Neural progenitor cell (in vitro differentiated cells): ENCODE results near the gene TGFB1I1. TPM values are rescaled to one million over a fixed set of nuclear protein-coding genes. Genes with fewer than 3 reads are reported as not detected.

Experiments used
- DNase-seq: peaks from one replicate; pipeline ENCODE4 v3.0.0-alpha.2; 2016; ENCODE audit warnings: low spot score
- H2AFZ ChIP-seq: fragments of 200-600 bp; sonication (generic); replicated peaks from 2 replicates; pipeline ENCODE4 v1.6.1; 2016; ENCODE audit warnings: antibody characterized with exemption
- H3F3A ChIP-seq: fragments of 200-600 bp; sonication (generic); 2 replicates; pipeline ENCODE4 v1.6.1; 2016; ENCODE audit warnings: antibody characterized with exemption, low read depth
- H3K27ac ChIP-seq: fragments of 200-600 bp; sonication (generic); 2 replicates; pipeline ENCODE4 v1.5.1; 2016; ENCODE audit warnings: mild to moderate bottlenecking
- H3K27me3 ChIP-seq: fragments of 200-600 bp; sonication (generic); 2 replicates; pipeline ENCODE4 v1.6.1; 2016; ENCODE audit warnings: mild to moderate bottlenecking, moderate library complexity
- H3K36me3 ChIP-seq: fragments of 200-600 bp; sonication (generic); 2 replicates; pipeline ENCODE4 v1.5.1; 2016
- H3K4me1 ChIP-seq: fragments of 200-600 bp; sonication (generic); 2 replicates; pipeline ENCODE4 v1.6.1; 2016; ENCODE audit warnings: mixed run types
- H3K4me2 ChIP-seq: fragments of 200-600 bp; sonication (generic); 2 replicates; pipeline ENCODE4 v1.6.1; 2016
- H3K4me3 ChIP-seq: fragments of 200-600 bp; sonication (generic); 2 replicates; pipeline ENCODE4 v1.5.1; 2016
- H3K79me2 ChIP-seq: fragments of 200-600 bp; sonication (generic); 2 replicates; pipeline ENCODE4 v1.6.1; 2016; ENCODE audit warnings: low read depth
- H3K9ac ChIP-seq: fragments of 200-600 bp; sonication (generic); 2 replicates; pipeline ENCODE4 v1.6.1; 2016
- H3K9me3 ChIP-seq: fragments of 200-600 bp; sonication (generic); 2 replicates; pipeline ENCODE4 v1.5.1; 2016; ENCODE audit warnings: low read depth
- H4K20me1 ChIP-seq: fragments of 200-600 bp; sonication (generic); 2 replicates; pipeline ENCODE4 v1.6.1; 2016; ENCODE audit warnings: low read depth
- H3K27ac Mint-ChIP-seq: 3 replicates; pipeline ENCODE4 v1.8.0; 2021; ENCODE audit warnings: mixed read lengths
- H3K27me3 Mint-ChIP-seq: 2 replicates; pipeline ENCODE4 v1.8.0; 2022; ENCODE audit warnings: low read depth, mild to moderate bottlenecking, inconsistent platforms, moderate library complexity, mixed read lengths; ENCODE audit not compliant: insufficient read depth
- H3K36me3 Mint-ChIP-seq: 3 replicates; pipeline ENCODE4 v1.8.0; 2021; ENCODE audit warnings: mixed read lengths
- H3K4me1 Mint-ChIP-seq: 3 replicates; pipeline ENCODE4 v1.8.0; 2021; ENCODE audit warnings: mixed read lengths
- H3K4me3 Mint-ChIP-seq: 3 replicates; pipeline ENCODE4 v1.8.0; 2021; ENCODE audit warnings: mild to moderate bottlenecking, moderate library complexity, mixed read lengths
- H3K9me3 Mint-ChIP-seq: 3 replicates; pipeline ENCODE4 v1.8.0; 2020; ENCODE audit warnings: mixed read lengths
- EZH2 ChIP-seq: fragments of 200-600 bp; sonication (generic); IDR thresholded peaks from 2 replicates; pipeline ENCODE4 v1.6.1; 2017; ENCODE audit warnings: antibody characterized with exemption, mild to moderate bottlenecking, moderate library complexity
- EZH2phosphoT487 ChIP-seq: fragments of 200-600 bp; sonication (generic); IDR thresholded peaks from 2 replicates; pipeline ENCODE4 v1.6.1; 2017; ENCODE audit warnings: antibody characterized with exemption
- total RNA-seq: library from RNA; depleted of rRNA; stranded (reverse); fragments of >200 nt; gene quantifications from 2 replicates; pipeline ENCODE4 v1.2.3, GENCODE V29; 2015; ENCODE audit warnings: low replicate concordance
- TF ChIP-seq, protein P1 (sequence below): fragments of 200-600 bp; sonication (generic); IDR thresholded peaks from 2 replicates; pipeline ENCODE4 v1.5.1; 2017; ENCODE audit warnings: antibody characterized with exemption, mild to moderate bottlenecking

The TGFB1I1 gene
- total RNA-seq, 1 donor from 2014 or later, result not detected

DNA sequence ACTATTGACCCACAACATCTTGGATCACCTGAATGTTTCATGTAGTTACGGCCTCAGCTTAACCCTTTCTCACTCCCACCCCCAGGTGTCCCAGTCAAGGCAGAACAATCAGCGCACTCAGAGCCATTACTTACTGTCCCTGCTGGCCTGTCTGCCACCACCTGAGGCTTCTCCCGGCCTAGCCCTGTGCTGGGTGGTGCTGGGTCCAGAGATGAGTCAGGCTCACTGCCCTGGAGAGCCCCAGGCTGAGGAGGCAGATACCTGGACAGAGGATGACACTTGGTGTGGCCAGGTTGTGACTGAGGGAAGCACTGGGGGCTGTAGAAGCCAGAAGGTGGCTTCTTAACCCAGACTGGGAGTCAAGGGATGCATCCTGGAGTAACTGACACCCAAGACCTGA is 7.0 kb downstream of the TGFB1I1 start:
- Mint-ChIP-seq H3K4me3 (peak overlapping the region; percentile 43), H3K27ac (no peak overlapping the region), H3K4me1 (peaks cover 12% of the 10 kb centered on the region), H3K9me3 (no peaks in the 10 kb centered on the region), H3K27me3 (peaks cover 42% of the 10 kb centered on the region), H3K36me3 (peaks cover 4% of the 10 kb centered on the region)
- H4K20me1 ChIP-seq, result peaks cover 19% of the 10 kb centered on the region
- no peak overlapping the region for H3K9ac ChIP-seq
- DNase-seq, result no peak
- H3K4me1 ChIP-seq, result no peaks in the 10 kb centered on the region
- no peak overlapping the region for H2AFZ ChIP-seq
- no peak overlapping the region for H3K4me2 ChIP-seq
- no peak overlapping the region for H3K4me3 ChIP-seq
- TF ChIP-seq EZH2phosphoT487 (no peak), EZH2 (no peak)
- TF ChIP-seq, protein P1, sequence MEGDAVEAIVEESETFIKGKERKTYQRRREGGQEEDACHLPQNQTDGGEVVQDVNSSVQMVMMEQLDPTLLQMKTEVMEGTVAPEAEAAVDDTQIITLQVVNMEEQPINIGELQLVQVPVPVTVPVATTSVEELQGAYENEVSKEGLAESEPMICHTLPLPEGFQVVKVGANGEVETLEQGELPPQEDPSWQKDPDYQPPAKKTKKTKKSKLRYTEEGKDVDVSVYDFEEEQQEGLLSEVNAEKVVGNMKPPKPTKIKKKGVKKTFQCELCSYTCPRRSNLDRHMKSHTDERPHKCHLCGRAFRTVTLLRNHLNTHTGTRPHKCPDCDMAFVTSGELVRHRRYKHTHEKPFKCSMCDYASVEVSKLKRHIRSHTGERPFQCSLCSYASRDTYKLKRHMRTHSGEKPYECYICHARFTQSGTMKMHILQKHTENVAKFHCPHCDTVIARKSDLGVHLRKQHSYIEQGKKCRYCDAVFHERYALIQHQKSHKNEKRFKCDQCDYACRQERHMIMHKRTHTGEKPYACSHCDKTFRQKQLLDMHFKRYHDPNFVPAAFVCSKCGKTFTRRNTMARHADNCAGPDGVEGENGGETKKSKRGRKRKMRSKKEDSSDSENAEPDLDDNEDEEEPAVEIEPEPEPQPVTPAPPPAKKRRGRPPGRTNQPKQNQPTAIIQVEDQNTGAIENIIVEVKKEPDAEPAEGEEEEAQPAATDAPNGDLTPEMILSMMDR, result no peak
- no peaks in the 10 kb centered on the region for H3K36me3 ChIP-seq
- no peaks in the 10 kb centered on the region for H3K79me2 ChIP-seq
- peaks cover 100% of the 10 kb centered on the region for H3K27me3 ChIP-seq
- H3K27ac ChIP-seq, result no peak overlapping the region
- no peaks in the 10 kb centered on the region for H3K9me3 ChIP-seq
- H3F3A ChIP-seq, result peaks cover 7% of the 10 kb centered on the region

DNA sequence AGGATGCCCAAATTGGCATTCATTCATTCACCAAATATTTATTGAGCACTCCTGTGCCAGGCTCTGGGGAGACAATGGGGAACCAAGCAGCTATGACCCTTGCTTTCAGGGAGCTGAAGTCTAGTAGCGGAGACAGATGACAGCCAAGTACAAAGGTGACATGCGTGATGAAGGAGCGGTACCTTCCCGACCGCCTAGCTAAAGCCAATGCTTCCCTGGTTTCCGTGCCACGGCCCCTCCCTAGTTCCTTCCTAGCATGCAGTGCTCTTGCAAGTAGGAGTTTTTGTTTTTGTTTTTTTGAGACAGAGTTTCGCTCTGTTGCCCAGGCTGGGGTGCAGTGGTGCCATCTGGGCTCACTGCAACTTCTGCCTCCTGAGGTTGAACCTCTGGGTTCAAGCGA is 7.8 kb downstream of the TGFB1I1 start:
- Histone ChIP-seq H3K79me2 (no peaks in the 10 kb centered on the region), H3K9me3 (no peaks in the 10 kb centered on the region), H3K4me1 (no peaks in the 10 kb centered on the region), H4K20me1 (peaks cover 19% of the 10 kb centered on the region), H3K27me3 (peaks cover 100% of the 10 kb centered on the region), H3K9ac (no peak overlapping the region), H3F3A (peaks cover 7% of the 10 kb centered on the region), H3K36me3 (no peaks in the 10 kb centered on the region), H3K27ac (no peak overlapping the region), H2AFZ (no peak overlapping the region), H3K4me2 (no peak overlapping the region), H3K4me3 (no peak overlapping the region)
- TF ChIP-seq EZH2phosphoT487, result no peak
- TF ChIP-seq, protein P1, result no peak
- TF ChIP-seq EZH2, result no peak
- Mint-ChIP-seq H3K4me3 (no peak overlapping the region), H3K27ac (no peak overlapping the region), H3K9me3 (no peaks in the 10 kb centered on the region), H3K27me3 (peaks cover 46% of the 10 kb centered on the region), H3K36me3 (peaks cover 3% of the 10 kb centered on the region), H3K4me1 (peaks cover 12% of the 10 kb centered on the region)
- DNase-seq, result no peak

DNA sequence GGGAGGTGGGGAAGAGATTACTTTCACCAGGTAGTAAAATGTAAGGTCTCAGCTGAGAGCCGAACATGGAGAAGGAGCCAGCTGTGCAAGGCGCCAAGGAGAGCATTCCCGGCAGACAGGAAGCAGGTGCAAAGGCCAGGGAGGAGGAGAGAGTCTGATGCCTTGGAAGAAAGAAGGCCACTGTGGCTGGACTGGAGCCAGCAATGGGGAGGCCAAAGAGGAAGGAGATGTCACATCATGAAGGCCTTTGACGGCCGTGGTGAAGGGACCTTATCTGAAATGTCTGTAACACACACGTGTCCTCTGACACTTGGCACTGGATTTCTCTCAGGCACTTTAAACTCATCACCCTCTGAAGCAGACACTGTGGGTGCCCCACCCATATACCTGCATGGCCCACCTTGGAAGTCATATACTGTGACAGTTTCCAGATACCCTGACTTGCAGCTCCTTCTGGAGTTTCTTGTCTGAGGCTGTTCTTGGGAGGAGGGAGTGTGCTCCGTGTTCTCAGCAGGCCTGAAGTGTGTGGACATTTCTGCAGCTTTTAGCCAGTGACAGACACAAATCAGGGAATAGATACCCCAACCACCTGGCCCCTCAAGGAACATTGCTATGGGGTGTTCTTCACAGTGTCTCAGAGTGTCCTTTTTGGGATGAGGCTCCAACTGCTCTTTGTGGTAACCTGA is 9.0 kb downstream of the TGFB1I1 start:
- no peaks in the 10 kb centered on the region for H3K36me3 Mint-ChIP-seq
- H3K9me3 Mint-ChIP-seq, result no peaks in the 10 kb centered on the region
- DNase-seq, result no peak
- H3K27ac Mint-ChIP-seq, result no peak overlapping the region
- Histone ChIP-seq H2AFZ (no peak overlapping the region), H3K4me3 (no peak overlapping the region), H3K27ac (no peak overlapping the region), H3K9ac (no peak overlapping the region), H3K79me2 (no peaks in the 10 kb centered on the region), H3F3A (peaks cover 7% of the 10 kb centered on the region), H3K9me3 (no peaks in the 10 kb centered on the region), H3K27me3 (peaks cover 100% of the 10 kb centered on the region), H4K20me1 (peaks cover 13% of the 10 kb centered on the region), H3K4me2 (no peak overlapping the region), H3K4me1 (no peaks in the 10 kb centered on the region), H3K36me3 (no peaks in the 10 kb centered on the region)
- H3K27me3 Mint-ChIP-seq, result peaks cover 47% of the 10 kb centered on the region
- H3K4me3 Mint-ChIP-seq, result no peak overlapping the region
- peaks cover 12% of the 10 kb centered on the region for H3K4me1 Mint-ChIP-seq
- TF ChIP-seq EZH2phosphoT487 (no peak), EZH2 (no peak)
- TF ChIP-seq, protein P1, result no peak
